CMK (cell line): ENCODE results near the gene ANO6.
A peak's percentile ranks its signal among the peaks of the same experiment; 100 is the strongest.
"Not testable (repeated sequence)": the region's sequence is repeated elsewhere in the genome, so short reads cannot be mapped to it uniquely, and the experiment has no call there.

Source experiments
- DNase-seq: peaks from one replicate; pipeline ENCODE4 v3.0.0-alpha.2; 2010; ENCODE audit warnings: low read depth

Gene ANO6, protein sequence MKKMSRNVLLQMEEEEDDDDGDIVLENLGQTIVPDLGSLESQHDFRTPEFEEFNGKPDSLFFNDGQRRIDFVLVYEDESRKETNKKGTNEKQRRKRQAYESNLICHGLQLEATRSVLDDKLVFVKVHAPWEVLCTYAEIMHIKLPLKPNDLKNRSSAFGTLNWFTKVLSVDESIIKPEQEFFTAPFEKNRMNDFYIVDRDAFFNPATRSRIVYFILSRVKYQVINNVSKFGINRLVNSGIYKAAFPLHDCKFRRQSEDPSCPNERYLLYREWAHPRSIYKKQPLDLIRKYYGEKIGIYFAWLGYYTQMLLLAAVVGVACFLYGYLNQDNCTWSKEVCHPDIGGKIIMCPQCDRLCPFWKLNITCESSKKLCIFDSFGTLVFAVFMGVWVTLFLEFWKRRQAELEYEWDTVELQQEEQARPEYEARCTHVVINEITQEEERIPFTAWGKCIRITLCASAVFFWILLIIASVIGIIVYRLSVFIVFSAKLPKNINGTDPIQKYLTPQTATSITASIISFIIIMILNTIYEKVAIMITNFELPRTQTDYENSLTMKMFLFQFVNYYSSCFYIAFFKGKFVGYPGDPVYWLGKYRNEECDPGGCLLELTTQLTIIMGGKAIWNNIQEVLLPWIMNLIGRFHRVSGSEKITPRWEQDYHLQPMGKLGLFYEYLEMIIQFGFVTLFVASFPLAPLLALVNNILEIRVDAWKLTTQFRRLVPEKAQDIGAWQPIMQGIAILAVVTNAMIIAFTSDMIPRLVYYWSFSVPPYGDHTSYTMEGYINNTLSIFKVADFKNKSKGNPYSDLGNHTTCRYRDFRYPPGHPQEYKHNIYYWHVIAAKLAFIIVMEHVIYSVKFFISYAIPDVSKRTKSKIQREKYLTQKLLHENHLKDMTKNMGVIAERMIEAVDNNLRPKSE

DNA sequence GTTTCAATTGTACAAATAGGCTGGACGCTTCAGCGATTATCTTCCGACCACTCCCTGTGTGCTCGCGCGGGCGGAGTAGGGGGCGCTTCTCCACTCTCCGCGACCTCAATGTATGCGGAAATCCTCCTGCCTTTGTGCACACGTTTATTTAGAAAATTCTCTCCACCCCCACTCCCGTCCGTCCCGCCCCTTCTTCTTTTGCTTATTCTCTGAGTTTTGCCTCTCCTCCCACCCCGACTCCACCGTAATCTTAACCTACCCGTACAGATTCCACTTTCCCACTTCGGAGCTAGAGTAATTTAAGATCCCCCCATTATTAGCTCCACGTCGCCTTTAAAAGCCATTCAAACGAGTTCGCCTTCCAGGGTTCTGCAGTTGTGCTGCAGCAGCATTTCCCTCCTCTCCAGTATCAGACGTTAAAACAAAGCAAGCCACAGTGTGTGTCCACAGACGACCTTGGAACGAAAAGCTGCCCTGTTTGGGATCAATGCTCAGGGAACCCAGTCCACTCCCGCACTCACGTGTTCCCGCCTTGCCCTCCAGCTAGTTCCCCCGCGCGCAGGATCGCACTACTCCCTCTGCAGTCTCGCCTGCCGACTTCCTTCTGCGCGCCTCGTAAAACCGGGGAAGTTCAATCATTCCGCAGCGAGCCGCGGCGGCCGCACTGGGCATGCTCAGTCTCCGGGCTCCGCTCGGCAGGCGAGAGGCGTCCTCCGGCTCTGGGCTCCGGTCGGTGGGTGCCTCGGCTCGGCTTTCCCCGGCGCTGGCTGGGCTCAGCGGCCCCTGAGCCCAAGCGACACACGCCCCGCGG is at the start of gene ANO6:
ANO6 (plus strand) TSS at position 677 of the 811 bp plus-strand sequence. CDS start 227 bp downstream, outside the sequence.
- DNase-seq = peak; percentile 66

DNA sequence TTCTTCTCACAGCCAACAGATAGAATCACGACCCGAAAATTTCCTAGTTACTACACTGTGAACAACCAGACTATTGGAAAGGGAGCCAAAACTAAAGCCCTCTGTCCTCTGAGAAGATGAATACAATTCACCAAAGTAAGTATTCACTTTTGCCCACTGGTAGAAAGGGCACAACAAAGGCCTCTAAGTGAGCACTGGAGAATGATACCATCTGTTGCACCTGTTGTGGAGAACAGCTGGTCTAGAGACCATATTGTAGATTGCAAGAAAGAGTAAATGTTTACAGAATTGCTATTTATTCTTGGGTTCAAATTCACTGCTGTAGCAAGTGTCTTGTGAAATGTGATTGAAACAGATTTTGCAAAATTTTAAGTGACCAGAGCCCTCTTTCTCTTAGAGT is 46.9 kb upstream of the ANO6 start:
- no peak for DNase-seq

DNA sequence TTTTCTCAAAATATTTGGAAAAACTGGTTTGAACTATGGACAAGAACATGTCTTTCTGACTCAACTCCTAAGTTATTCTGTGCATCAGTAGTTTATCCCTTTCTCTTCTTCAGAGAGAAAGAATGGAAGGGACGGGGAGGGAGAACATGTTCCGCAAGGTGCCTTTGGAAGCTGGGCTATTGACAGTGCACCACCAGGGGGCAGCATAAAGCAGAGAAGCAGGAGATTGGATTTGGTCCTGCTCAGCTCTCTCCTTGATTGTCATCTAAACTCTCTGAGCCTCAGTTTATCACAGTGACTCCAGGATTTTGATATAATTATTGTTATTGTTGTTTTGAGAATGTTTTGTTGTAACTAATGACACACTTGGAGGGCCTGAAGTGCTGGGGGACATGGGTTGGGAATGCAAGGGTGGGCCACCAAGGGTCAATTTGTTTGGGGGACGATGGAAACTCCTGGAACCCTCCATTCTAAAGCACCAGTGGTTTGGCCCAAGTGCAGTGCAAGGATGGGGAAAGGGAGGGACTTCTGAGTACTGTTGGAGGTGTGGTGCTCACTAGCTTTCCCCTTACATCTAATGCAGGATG is 45.3 kb upstream of the ANO6 start:
- DNase-seq = peak; percentile 58

DNA sequence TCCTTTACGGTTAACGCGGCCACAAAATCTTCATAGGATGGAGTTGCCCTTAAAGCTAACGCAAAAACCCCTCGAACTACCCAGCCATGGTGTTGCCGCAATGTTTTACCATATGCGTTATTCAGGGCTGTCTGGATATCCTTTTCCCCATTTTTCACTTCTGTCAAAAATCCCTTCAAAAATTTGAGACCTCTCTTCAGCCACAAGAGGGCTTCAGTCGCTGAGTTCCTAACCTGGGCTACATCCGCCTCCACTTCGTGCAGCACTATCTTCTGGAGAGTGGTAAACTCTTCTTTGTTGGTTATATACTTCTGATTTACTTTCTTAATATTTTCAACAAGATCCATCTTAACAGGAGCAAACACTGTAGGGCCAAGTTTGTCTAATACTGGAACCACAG is 42.6 kb upstream of the ANO6 start:
- DNase-seq = not testable (repeated sequence)

DNA sequence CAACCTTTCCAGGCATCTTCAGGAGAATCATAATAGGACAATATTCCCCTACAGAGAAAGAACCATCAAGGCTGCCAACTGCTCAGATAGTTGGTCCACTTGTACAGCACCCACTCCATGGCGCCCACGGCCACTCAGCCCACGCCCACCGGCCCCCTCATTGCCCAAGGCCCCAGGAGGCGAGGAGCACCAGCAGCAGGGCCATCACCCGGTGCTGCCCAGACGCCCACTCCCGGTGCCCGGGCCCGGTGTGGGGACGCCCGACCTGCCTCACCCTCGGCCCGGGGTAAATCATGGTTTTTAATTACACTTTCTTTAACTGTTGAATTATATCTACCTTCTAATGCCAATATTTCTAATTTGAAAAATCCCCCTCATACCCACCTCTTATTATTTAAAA is 41.3 kb upstream of the ANO6 start:
- no peak for DNase-seq

DNA sequence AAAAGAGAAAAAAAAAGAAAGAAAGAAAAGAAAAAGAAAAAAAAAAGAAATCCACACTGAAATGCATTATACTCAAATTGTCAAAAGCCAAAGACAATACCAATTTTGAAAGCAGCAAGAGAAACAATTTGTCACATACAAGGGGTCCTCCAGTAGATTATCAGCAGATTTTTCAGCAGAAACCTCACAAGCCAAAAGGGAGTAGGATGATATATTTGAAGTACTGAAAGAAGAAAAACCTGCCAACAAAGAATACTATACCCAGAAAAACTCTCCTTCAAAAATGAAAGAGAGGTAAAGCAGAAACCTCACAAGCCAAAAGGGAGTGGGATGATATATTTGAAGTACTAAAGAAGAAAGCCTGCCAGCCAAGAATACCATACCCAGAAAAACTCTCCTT is 37.1 kb upstream of the ANO6 start:
- DNase-seq = no peak

DNA sequence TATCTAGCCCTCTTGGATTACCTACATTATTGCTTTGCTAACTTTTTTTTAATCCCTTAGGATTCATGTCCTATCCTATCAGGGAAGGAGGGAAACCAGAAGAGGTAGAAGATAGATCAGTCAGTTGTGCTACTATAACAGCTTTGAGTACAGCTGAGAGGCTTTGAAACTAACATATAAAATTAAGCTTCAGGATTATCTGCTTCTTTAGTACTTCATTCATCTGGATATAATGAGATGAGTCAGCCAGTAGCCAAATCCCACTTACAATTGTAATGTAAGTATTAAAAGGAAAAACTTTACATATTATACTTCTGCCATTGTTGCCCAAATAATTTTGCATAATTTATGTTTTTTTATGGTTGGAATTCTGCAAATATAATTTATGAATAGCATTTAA is 33.4 kb upstream of the ANO6 start:
- DNase-seq = no peak

DNA sequence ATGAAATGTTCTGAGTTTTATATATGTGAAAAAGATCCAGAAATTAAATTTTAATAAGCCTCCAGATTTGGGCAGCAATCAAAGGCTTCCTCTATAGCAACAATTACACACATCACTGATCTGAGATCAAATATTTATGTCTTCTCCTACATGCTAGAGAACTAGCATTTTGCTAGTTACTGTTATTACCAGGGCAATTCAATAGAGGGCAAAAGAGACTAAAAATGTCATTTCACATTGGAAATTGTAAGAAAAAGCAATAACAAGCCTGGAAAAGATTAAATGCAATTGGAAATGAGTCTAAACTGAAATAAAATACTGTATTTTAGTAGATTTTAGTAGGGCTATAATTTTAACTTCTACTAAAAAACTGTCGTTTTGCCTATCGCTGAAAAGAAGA is 32.6 kb upstream of the ANO6 start:
- DNase-seq = no peak

DNA sequence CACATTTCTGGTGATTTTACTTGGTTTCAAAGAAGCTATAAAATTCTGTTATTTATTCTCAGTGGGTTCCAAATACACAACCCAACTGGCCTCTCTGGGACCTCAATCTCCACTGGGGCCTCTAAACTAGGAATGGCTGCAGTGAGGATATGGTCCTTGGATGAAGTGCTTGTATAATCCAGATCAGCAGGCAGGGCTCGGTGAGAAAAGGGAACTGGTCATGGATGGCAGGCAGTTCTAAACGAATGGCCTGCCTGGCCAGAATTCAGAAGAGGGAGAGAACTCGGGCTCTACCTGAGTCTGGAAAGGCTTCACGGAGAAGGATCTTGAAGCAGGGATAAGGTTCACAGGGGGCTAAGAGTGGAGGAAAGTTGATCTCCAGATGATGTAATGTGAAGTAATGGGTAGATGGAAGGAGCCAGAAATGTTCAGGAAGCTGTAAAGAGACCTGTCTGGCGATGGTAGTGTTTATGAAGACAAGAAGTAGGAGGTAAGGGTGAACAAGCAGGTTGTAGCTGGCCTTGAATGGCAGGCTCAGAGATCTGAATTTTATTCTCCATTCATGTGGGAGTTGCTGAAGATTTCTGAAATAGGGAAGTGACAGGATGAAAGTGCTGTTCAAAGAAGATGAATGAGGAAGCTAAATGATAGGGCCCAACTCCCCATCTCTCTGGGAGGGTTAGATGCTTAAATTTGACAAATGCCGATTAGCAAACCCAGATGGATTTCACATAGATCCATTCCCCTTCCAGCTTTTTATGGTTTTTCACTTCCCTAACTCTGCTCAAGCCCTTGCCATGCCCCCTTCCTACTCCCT is 31.5 kb upstream of the ANO6 start:
- DNase-seq = no peak

DNA sequence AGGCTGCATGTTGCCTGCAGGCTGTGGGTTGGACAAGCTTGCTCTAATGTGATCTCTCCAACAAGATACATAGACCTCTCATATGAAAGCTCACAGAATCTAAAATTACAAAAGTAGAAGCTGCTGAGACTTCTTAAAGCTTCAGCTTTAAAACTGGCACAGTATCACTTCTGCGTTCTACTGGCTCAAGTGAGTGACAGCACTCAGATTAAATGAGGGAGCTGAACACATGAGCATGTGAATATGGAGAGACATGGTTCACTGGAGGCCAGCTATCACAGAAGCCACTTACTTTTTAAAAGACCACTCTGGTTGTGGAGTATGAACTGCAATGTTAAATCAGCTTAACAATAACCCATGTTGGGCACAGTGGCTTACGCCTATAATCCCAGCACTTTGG is 29.1 kb upstream of the ANO6 start:
- DNase-seq = no peak

DNA sequence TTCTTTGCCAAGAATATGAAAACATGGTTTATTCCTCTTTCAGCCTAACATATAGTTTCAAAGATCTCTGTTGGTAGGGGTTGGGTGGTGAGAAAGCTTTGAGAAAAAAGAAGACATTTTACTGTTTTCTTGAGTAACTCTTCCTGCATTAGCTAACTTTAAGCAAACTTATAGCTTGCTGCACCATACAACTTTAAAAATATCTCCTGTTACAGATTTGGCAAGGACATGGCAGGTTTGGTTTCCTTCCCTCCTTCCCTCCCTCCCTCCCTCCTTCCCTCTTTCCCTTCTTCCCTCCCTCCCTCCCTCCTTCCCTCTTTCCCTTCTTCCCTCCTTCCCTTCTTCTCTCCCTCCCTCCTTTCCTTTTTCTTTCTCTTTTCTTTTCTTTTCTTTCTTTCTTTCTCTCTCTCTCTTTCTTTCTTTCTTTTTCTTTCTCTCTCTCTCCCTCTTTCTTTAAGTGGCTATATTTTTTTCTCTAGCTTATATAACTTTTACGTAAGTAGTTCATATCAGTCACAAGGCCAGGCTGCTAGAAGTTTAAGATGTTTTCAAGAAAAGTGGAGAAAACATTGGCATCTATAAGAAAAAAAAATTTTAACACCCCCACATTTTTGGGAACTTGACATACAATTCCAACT is 26.0 kb upstream of the ANO6 start:
- no peak for DNase-seq

DNA sequence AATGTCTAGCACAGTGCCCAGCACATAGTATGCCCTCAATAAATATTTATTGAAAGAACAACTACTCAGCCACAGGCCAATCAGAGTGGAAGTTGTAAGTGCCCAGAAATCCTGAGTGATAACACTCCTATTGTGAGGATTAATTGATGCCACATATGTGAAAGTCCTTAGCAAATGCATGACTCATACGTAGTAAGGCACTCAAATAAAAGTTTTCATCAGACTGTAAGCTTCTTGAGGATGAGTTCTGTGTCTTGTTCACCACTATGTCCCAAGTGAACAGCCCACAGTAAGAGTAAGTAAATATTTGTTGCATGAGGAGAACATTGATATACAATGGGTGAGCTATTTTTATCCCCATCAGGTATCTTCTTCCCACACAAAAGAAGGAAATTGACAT is 24.7 kb upstream of the ANO6 start:
- no peak for DNase-seq

DNA sequence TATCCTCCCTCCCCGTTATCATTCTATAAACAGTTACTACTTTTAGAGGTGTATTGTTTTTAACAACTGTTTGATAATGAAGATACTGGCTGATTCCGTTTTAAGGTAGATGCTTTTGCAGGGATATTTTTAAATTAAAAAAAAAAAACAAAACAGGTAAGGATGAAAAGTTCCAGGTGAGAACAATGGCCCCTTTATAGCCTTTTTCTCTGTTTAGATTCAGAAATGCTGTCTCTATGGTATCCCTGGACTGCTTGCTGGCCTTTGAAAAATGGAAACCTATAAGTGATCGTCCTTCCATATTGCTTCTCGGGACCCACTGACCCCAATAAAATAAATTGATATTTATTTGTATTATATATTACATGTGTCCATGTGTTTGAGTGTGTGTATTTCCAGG is 23.2 kb upstream of the ANO6 start:
- DNase-seq = no peak

DNA sequence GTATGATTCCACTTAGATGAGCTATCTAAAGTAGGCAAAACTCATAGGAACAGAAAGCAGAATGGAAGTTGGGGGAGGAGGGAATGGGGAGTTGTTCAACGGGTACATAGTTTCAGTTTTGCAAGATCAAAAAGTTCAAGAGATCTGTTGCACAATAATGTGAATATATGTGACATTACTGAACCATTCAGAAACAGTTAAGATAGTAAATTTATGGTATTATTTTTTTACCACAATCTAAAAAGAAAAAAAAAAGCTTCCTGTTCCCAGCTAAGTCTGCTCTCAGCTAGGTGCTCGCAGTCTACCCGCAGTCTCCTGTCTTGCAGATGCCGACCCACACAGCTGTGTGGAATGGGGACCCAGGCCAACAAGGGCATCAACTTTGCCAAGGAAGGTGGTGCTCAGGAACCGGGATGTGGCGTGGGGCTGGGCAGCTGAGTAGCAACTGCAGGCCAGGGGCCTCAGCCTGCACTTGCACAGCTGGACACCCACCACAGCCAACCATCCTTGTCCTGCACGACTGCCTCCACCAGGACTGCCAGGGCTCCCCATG is 15.3 kb upstream of the ANO6 start:
- DNase-seq = no peak

DNA sequence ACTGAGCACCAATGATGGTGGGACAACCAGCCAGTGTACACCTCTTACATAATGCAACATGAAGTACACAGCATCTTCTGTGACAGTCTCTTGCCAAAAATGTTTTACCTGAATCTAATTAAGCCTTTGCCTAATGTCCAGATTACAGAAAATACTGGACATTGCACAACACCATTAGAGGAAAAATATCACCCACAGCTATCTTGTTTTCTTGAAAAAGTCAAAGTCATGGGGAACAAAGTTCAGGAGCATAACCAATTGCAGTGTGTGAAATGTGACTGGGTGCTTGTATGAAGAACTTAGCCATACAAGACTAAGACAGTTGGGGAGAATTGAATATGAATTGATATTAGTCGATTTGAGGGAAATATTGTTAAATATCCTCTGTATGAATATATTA is 12.1 kb upstream of the ANO6 start:
- DNase-seq = no peak

DNA sequence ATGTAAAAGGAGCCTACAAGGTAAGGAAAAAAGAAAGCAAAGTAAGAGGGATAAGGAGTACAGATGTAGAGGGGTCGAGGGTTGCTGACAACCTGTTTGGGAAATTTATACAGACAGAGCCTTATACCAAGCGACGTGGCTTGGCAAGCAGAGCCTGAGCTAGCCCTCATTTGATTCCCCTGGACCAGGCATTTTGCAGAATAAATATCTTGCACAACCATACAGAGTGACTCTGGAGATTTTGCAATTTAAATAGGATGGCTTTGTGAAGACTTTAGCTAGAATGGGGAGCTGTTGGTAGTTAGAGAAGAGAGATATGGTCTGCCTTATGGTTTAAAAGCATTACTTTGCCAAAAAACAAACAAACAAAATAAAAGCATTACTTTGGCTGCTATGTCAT is 11.1 kb upstream of the ANO6 start:
- no peak for DNase-seq

DNA sequence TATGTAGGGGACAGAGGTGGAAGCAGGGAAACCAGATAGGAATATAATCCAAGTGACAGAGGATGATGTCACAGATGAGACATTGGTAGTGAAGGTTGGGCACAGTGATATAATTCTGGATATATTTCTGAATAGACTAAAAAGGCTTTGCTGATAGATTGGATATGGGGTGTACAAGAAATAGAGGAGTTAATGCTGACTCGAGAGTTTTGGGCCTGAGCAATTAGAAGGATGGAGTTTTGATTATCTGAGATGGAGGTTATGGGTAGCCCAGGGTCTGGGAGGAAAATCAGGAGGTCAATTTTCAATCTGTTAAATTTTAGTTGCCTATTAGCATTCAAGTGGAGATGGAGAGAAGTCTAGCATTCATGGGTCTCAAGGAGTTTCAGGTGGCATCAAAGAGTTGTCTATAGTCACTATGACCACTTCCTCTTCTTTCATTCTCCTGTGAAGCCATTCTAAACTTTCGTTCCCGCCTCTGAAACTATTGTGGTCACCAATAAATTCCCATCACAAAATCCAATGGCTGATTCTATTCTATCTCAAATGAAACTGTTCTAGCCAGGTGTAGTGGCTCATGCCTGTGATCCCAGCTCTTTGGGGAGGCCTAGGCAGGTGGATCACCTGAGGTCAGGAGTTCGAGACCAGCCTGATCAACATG is 10.6 kb upstream of the ANO6 start:
- DNase-seq = no peak

DNA sequence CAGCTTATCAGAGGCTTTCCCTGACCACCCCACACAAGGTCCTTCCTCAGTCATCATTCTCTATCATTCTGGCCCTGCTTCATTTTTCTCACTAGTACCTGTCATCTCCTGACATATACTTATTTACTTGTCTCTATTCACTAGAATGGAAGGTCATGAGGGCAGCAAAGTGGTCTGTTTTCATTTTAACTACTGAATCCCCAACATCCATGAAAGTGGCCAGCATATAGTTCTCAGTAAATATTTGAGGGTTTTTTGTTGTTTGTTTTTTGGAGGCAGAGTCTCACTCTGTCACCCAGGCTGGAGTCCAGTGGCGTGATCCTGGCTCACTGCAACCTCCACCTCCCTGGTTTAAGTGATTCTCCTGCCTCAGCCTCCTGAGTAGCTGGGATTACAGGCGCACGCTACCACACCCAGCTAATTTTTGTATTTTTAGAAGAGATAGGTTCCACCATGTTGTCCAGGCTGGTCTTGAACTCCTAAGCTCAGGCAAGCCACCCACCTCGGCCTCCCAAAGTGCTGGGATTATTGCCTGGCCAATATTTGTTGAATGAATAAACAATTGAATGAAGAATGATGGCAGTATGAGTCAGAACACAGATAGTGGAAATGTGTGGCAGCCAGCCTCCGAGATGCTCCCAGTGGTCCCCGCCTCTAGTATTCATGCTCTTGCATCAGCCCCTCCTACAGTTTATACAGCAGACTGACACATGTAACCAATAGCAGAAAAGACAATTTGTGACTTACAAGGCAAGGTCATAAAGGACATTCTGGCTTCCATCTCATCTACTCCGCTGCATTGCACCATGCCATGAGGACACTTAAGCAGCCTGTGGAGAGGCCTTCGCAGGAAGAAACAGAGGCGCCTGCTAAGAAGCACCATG is 7.0 kb upstream of the ANO6 start:
- DNase-seq = no peak

DNA sequence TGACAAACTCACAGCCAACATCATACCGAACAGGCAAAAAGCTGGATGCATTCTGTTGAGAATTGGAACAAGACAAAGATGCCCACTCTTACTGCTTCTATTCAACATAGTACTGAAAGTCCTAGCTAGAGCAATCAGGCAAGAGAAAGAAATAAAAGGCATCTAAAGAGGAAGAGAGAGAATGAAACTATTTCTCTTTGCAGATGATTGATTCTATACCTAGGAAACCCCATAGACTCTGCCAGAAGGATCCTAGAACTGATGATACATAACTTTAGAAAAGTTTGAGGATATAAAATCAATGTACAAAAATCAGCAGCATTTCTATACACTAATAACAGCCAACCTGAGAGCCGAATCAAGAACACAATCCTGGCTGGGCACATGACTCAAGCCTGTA is 6.1 kb upstream of the ANO6 start:
- no peak for DNase-seq
